ENCODE results near the gene CDK17.
A peak's percentile ranks its signal among the peaks of the same experiment; 100 is the strongest.
"Not testable (repeated sequence)": the region's sequence is repeated elsewhere in the genome, so short reads cannot be mapped to it uniquely, and the experiment has no call there.

The CDK17 gene

DNA sequence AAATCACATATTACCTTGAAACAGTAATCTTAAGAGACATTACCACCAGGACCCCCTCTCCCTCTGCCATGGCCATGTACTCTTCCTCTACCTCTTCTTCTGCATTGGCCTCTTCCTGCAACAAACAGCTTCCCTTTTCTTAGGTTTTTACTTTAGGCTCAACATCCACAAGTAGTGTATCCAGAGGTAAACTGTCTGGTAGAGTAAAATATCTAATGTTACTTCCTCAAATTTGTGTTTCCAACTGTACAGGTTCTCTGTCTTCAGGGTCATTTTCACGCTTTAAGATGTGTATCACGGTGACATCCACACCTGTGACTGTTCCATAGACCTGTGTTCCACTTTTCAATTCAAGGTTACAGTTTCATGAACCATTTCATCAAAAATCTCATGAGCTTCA, 13.4 kb downstream of the CDK17 start:
- DNase-seq, result peak; percentile 55 to 64

DNA sequence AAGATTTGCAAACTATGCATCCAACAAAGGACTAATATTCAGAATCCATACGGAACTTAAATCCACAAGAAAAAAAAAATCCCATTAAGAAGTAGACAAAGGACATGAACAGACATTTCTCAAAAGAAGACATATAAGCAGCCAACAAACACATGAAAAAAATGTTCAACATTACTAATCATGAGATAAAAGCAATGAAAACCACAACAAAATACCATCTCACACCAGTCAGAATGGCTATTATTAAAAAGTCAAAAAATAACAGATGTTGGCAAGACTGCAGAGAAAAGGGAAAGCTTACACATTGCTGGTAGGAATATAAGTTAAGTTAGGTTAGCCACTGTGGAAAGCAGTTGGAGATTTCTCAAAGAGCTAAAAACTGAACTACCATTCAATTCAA, 16.2 kb downstream of the CDK17 start:
- DNase-seq, result no peak

DNA sequence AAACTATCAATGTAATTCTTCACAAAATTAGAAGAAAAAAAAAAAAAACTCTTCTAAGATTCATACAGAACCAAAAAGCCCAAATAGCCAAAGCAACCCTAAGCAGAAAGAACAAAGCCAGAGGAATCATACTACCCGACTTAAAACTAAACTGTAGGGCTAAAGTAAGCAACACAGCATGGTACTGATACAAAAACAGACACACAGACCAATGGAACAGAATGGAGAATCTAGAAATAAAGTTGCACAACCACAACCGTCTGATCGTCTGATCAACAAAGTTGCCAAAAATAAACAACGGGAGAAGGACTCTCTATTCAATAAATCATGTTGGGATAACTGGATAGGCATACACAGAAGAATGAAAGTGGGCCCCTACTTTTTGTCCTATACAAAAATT, 16.9 kb downstream of the CDK17 start:
- no peak for DNase-seq

DNA sequence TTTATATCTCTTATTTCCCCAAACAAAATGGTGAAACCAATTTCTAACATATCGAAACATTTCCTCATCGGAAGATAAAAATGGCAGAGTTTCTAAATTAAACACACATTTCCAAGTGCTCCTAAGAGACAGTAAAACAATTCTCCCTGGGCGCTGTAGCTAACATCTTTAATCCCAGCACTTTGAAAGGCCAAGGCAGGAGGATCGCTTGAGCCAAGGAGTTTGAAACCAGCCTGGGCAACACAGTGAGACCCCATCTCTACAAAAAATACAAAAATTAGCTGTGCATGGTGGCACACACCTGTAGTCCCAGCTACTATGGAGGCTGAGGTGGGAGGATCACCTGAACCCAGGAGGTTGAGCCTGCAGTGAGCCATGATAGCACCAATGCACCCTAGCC, 20.5 kb downstream of the CDK17 start:
- DNase-seq, result not testable (repeated sequence)

- no peak for DNase-seq
Measured at GRCh38 chr12:96378319-96378718, 21.9 kb downstream of the CDK17 start.

DNA sequence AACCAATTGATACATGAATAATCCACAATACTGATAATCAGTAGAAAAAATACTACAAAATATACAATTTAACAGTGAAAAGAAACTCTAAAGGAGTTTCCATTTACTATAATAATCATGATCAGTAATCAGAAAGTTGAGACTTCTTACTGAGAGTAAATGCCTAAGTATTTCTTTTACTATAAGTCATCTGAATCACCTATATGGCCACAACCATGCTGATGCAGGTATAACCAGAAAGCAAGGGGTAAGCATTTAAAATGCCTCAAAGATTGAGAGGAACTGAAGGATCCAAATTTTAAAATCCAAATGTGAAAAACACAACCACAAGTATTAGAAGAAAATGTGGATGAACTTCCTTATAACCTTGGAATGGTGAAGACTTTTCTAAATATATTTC, 23.4 kb downstream of the CDK17 start:
- no peak for DNase-seq

DNA sequence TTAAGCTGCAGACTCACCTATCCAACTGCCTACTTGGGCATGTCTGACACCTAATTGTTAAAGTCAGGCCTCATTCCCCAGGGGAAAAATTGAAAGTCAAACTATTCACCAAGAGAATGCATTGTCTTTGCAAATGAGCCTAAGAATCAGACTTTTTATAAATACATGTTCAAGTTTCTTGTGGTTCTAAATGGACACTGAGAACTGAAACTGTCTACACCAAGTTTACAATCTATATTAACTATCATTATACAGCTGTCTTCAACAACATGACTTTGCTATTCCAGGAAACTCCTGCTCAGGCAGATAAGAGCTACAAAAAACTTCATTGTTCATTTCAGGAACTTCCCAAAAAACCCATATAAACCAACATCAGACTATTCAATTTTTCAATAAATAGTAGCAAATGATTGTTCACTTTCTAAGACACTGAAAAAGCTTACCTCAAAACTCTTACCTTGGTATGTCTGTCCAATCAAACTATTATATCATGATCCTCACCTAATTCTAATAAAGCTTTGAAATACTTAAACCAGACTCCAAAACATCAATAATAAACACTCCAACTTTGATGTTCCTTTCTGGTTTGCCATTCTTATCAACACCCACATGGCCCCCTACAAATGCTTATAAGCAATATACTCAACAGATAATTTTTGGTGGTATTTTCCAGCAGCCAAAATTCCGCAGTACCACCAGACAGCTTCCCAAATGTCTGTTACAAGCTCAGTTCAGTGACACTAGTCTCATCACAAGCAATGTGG, 24.2 kb downstream of the CDK17 start:
- peak in 1 of 2 experiments; percentile 16 for DNase-seq

- no peak for DNase-seq
Measured at GRCh38 chr12:96375170-96375569, 25.1 kb downstream of the CDK17 start.

DNA sequence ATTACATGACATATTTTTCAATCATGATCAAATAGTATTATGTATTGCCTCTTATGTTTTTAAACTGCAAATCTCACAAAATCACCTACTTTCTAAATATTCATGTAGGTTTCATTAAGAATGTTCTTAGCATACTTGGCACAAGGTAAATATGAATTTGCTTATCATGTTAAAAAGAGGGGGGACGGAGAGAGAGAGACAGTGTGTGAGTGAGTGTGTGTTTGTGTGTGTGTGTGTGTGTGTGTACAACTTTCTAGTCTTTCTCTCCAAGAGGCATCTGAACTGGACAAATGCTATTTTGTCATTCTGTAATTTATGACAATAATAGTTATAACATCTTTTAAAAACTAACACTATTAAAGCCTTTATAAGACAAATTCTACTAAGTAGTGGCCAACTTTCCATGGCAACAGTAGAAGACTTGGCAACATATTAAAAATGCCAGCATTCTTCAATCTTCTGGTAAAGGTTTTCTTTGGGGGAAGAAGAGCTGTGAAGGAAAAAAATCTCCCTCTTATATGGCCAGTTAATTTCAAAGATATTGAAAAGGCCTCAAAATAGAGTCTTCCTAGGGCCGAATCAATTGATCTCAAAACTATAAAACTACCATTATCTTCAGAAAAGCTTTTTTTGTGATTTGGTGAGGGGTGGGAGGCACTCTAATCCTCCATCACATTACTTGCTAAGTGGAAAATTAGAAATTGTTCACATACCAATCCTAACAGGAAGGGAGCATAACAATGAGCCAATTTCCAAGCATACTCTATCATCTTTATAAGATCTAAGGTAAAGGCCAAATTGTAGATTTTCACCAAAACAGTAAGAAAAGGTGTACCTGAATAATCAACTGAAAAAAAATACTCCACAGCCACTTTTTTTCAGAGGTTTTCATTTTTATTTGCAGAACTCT, 28.2 kb downstream of the CDK17 start:
- no peak for DNase-seq

DNA sequence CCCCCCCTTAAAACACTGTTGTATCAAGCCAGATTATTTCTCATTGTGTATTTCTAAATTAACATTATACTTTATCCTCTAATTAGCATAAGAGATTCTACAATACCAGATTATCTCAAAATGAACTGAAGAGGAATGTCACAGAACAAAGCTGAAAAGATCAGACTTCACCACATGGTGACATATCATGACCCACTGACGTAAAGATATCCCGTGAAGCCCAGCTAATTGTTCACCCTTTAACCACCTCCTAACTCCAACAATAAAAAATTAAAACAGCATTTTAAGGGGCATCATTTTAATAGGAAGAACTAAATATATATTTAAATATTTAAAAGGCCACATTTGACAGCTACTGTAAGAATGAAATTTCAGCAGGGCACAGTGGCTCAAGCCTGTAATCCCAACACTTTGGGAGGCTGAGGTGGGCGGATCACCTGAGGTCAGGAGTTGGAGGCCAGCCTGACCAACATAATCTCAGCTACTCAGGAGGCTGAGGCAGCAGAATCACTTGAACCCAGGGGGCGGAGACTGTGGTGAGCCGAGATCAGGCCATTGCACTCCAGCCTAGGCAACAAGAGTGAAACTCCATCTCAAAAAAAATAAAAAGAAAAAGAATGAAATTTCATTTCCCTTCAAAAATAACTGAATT, 29.0 kb downstream of the CDK17 start:
- DNase-seq, result no peak

DNA sequence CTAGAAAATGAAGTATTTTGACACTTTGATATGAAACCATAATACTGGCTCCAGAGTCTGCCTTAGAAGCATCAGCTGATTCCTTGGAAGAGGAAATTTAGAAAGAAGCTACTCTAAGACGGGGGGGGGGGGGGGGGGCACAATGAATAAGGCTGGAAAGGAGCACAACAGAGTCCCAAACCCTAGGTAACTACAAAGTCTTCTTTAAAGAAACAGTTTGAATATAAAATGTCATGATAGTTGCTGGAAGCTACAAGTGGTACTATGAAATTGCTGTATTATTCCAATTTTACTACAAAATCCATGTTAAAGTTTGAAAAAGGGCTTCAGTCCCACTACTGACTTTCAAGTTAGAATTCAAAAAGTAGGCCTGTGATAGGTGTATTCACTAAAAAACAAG, 31.6 kb downstream of the CDK17 start:
- DNase-seq, result no peak

DNA sequence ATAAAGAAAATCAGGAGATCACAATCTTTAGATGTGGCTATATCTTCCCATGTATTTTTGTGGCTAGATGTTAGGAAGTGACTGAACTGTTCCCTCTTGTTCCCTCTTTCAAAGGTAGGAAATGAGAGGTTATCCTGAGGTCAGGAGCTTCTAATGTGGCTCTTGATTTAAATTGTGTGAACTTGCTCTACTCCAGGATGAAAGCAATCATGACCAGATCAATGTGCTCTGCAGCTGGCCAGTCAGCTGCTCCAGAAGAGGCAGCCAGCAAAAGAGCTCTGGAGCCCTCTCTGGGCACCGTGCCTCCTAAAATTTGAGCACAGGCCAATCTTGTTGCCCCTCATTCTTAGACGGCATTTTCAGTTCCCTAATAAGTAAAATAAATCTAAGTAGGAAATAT, 32.0 kb downstream of the CDK17 start:
- no peak for DNase-seq

- DNase-seq, result no peak
Measured at GRCh38 chr12:96366381-96366654, 33.9 kb downstream of the CDK17 start.

GRCh38 chr12:96365604-96366380, 34.4 kb downstream of the CDK17 start:
- no peak for DNase-seq

DNA sequence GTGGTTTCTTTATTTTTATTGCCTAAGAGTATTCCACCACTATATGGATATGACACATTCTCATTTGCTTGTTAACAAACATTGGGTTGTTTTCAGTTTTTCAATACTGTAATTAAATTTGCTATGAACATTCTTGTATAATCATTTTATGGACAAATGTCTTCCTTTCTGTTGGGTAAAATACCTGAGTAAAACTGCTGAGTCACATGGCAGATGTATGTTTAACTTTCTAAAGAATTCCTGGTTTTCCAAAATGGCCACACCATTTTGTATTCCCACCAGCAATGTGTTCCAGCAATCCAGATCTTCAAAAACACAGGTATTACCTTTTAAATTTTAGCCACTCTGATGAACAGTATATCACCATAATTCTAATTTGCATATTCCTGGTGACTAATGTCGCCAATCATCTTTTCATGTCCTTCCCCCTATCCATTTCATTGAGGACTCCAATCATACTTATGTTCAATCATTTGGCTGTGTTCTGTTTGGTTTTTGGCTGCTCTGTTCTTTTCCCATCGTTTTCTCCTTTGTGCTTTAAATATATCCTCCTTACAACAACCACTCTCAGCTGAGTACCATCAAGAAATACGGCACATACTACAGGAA, 36.0 kb downstream of the CDK17 start:
- no peak for DNase-seq

DNA sequence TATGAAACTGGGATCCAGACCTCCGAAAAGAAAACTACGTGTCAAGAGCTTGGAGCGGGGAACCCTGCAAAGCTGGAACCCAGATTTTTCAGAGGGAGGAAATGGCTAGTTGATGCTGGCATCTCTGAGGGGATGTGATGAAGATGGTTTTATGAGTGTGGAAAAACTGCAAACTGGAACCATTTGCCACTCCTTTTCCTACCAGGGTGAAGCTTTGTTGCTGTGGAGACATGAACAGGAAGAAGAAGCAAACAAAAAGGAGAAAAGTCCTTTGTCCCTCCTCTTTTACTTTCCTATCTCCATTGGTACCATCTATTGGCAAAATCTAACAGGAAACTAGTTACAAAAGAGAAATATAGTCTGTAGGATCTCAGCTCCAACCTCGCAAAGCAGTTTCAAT, 39.2 kb downstream of the CDK17 start:
- peak in 1 of 2 experiments; percentile 16 for DNase-seq

- DNase-seq, result no peak
Measured at GRCh38 chr12:96360550-96360949, 39.7 kb downstream of the CDK17 start.

GRCh38 chr12:96359328-96359727, 40.9 kb downstream of the CDK17 start:
- DNase-seq, result no peak

GRCh38 chr12:96356831-96357230, 43.4 kb downstream of the CDK17 start:
- DNase-seq, result no peak

- no peak for DNase-seq
Measured at GRCh38 chr12:96354844-96355534, 45.2 kb downstream of the CDK17 start.

DNA sequence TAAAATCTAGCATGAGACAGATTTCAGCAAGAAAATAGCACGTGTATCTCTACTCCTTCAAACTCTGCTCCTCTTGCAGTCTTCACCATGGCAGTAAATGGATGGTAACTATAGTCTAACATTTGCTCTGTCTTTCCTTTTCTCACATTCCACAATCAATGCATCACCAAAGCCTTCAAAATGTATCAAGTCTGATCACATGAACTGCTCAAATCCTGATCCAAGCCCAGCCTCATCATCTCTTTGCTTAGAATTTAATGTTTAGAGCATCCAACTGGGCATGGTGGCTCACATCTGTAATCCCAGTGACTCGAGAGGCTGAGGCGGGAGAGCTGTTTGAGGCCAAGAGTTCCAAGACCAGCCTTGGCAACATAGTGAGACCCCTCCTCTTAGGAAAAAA, 45.9 kb downstream of the CDK17 start:
- no peak for DNase-seq
